Diencephalon (tissue), 1 donor: ENCODE data around the gene SARM1. TPM values are rescaled to one million over a fixed set of nuclear protein-coding genes. Genes with fewer than 3 reads are reported as not detected.

Experiments
- total RNA-seq: library from RNA; depleted of rRNA; stranded (reverse); fragments of >200 nt; gene quantifications from one replicate; pipeline ENCODE4 v1.2.3, GENCODE V29; 2014

Gene SARM1
- total RNA-seq = 32.8 TPM

DNA sequence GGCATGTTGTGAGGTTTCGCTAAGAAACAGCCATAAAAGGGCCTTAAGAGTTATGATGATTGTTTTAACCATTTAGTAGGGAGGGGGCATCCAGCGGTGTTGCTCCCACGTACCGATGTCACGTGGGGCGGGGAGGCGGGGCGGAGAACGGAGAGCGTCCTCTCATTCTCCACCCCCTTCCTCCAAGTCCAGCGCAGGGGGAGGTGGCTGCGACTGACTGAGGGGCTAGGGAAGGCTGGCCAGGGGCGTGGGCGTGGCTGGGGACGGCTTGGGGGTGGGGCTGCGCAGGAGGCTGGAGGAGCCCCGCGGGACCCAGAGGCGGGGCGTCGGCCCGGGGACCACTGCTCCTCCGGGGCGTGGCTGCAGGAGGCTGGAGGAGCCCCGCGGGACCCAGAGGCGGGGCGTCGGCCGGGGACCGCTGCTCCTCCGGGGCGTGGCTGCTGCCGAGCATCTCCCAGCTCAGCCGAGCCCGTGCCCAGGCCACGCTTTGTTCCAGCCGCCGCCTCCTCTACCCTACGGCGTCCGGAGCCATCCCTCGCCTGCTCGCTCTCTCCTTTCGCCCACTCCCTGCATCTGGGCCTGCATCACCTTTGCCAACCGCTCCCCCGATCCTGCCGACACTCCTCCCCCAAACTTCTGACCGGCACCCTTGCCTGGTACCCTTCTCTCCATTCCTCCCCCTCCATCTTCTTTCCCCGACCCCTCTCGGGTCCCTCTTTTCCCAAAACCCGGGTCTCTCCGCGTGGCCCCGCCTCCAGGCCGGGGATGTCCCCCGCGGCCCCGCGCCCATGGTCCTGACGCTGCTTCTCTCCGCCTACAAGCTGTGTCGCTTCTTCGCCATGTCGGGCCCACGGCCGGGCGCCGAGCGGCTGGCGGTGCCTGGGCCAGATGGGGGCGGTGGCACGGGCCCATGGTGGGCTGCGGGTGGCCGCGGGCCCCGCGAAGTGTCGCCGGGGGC lies at the start of gene SARM1:
Gene SARM1 (plus strand): TSS at position 450 of the 958 bp plus-strand sequence. CDS start 339 bp downstream, at position 789.

DNA sequence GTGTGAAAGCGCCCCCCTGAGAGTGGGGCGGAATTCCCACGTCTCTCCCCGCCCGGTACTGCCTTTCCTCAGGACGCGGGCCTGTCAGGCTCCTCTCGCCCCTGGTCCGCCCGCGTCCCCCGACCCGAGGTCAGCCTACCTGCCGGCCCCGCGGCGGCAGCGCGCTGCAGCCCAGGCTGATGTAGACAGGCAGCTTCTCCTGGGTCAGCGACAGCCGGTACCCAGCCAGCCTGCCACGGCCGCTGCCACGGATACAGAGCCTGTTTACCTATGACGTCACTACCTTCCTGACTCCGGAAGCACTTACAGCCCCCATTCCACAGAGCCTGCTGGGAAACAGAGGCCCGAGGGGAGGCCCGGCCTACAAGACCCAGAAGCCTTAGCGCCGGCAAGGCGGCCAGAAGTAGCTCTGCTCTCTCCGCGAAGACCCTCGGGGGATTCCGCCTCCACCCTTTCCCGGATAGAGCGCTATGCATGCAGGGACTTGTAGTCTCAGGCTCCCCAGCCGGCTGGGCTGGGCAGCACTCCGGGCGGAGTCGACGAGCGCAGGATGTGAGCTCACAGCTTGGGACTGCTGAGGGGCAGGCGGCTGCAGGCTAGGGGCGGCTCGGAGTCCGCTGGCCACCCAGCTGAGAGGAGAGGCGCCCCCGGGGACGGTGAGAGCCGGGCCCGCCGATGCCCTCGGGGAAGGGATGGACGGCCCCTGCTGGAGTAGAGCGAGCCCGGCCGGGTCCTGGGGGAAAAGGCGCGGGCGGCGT lies 36.1 kb upstream of the SARM1 start, which contains the start of the genes IFT20 and TNFAIP1:
Gene IFT20 (minus strand): TSS at position 272 of the 758 bp plus-strand sequence. CDS start 3,487 bp downstream, outside the sequence.
Gene TNFAIP1 (plus strand): TSS at position 561 of the 758 bp plus-strand sequence. CDS start 3,761 bp downstream, outside the sequence.

GRCh38 chr17:28357061-28357900 lies 14.2 kb upstream of the SARM1 start, which contains the start of gene POLDIP2:
POLDIP2 (minus strand) TSS chr17:28357527; CDS start chr17:28357448, 79 bp downstream.

DNA sequence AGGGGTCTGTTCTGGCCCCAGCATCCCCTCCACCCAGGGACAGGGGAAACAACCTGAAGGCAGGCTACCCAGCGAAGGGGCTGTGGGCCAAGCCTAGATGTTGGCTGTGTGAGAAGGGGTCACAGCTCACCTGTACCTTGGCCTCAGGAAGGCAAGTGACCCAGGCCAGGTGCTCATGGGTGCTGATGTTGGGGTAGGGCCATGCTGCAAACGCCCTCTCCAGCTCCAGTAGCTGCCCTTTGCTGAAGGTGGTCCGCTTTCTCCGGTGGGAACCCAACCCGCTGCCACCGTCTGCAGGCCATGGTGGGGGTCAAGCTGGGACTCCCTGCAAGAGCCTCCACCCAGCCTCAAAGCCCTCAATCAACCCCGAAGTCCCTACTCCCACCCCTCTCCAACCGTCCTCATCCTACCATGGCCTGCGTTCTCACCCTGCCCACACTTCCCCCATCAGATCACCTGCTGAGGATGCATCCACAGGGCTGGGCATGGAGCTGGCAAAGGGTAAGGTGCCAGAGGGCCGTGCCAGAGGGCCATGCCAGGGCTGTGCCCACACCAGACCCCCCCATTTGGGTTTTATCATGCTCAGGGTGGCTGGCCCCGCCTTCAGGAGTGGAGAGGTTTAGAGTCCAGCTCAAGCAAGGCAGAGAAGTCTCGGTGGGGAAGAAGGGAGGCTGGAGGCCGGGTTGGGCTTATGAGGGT lies 6.7 kb upstream of the SARM1 start, which contains the start of gene SEBOX:
Gene SEBOX (minus strand): TSS at position 535 of the 699 bp plus-strand sequence. CDS start 48 bp downstream, at position 487.

GRCh38 chr17:28370035-28370743 lies 1.3 kb upstream of the SARM1 start, which contains the start of gene VTN:
VTN (minus strand) TSS chr17:28370307; CDS start chr17:28370203, 104 bp downstream.

GRCh38 chr17:28405632-28406472 lies 34.4 kb downstream of the SARM1 start, which contains the start of gene SLC46A1:
SLC46A1 (minus strand) TSS chr17:28406212; CDS start chr17:28406114, 98 bp downstream.

Other genes with a start within 250 kb of the SARM1 start
- 25.8 TPM for gene TMEM97, start 52.5 kb upstream of the SARM1 start, total RNA-seq
- 33.7 TPM for gene IFT20, start 36.2 kb upstream of the SARM1 start, total RNA-seq
- gene TNFAIP1, start 35.9 kb upstream of the SARM1 start, total RNA-seq = 39.2 TPM
- gene POLDIP2, start 14.2 kb upstream of the SARM1 start, total RNA-seq = 49.4 TPM
- gene SEBOX, start 6.5 kb upstream of the SARM1 start, total RNA-seq = not detected
- 0.69 TPM for gene VTN, start 1.4 kb upstream of the SARM1 start, total RNA-seq
- 18.2 TPM for gene SLC46A1, start 34.5 kb downstream of the SARM1 start, total RNA-seq
- gene SLC13A2, start 102.0 kb downstream of the SARM1 start, total RNA-seq = not detected
- not detected for gene FOXN1, start 134.7 kb downstream of the SARM1 start, total RNA-seq
- gene UNC119, start 180.9 kb downstream of the SARM1 start, total RNA-seq = 35.8 TPM
- gene PIGS, start 199.8 kb downstream of the SARM1 start, total RNA-seq = 30.2 TPM
- 249 TPM for gene ALDOC, start 205.2 kb downstream of the SARM1 start, total RNA-seq
- gene SPAG5, start 227.3 kb downstream of the SARM1 start, total RNA-seq = 9.7 TPM
- 15.9 TPM for gene RSKR, start 242.5 kb downstream of the SARM1 start, total RNA-seq